BJ (cell line): ENCODE data around the gene NELL1. TPM values are rescaled to one million over a fixed set of nuclear protein-coding genes. Genes with fewer than 3 reads are reported as not detected.
A peak's percentile ranks its signal among the peaks of the same experiment; 100 is the strongest.

ENCODE experiments used
- CTCF ChIA-PET: fragments of 350-600 bp; formaldehyde crosslinking; extraction: SDS; loops from one replicate; lab custom pipeline; 2021; ENCODE audit warnings: antibody characterized with exemption, inconsistent platforms; lab: Yijun Ruan, JAX
- POLR2A ChIA-PET: fragments of 300-600 bp; sonication (Branson Sonifier 250); formaldehyde crosslinking; extraction: SDS; loops from one replicate; lab custom pipeline; 2021; ENCODE audit warnings: antibody characterized with exemption; lab: Charles Lee
- DNase-seq: peaks from one replicate; pipeline ENCODE4 v3.0.0-alpha.2; 2011; ENCODE audit warnings: low read depth
- H3K27me3 ChIP-seq: 2 replicates; pipeline ENCODE4 v1.6.0; 2011; ENCODE audit warnings: low read length; ENCODE audit not compliant: control insufficient read depth, insufficient read depth
- H3K36me3 ChIP-seq: 2 replicates; pipeline ENCODE4 v1.5.1; 2011; ENCODE audit warnings: low read length; ENCODE audit not compliant: control insufficient read depth, insufficient read depth
- H3K4me3 ChIP-seq: 2 replicates; pipeline ENCODE4 v1.5.1; 2011; ENCODE audit warnings: low read depth, mild to moderate bottlenecking, control low read depth, low read length
- polyA plus RNA-seq: library from polyadenylated mRNA; depleted of rRNA; stranded (reverse); fragments of >200 nt; gene quantifications from 2 replicates; pipeline ENCODE4 v1.2.3, GENCODE V29; 2011
- TF ChIP-seq, protein P1 (sequence below): IDR thresholded peaks from 2 replicates; pipeline ENCODE4 v1.5.1; 2011; ENCODE audit warnings: low read depth, mild to moderate bottlenecking, control low read depth, inconsistent platforms, low read length, moderate library complexity; ENCODE audit not compliant: insufficient read depth

Gene NELL1
- polyA plus RNA-seq, 1 experiment, result not detected

- Histone ChIP-seq H3K4me3 (no peak overlapping the region), H3K27me3 (no peaks in the 10 kb centered on the region), H3K36me3 (no peaks in the 10 kb centered on the region)
- peak; percentile 0 for DNase-seq
- TF ChIP-seq, protein P1, sequence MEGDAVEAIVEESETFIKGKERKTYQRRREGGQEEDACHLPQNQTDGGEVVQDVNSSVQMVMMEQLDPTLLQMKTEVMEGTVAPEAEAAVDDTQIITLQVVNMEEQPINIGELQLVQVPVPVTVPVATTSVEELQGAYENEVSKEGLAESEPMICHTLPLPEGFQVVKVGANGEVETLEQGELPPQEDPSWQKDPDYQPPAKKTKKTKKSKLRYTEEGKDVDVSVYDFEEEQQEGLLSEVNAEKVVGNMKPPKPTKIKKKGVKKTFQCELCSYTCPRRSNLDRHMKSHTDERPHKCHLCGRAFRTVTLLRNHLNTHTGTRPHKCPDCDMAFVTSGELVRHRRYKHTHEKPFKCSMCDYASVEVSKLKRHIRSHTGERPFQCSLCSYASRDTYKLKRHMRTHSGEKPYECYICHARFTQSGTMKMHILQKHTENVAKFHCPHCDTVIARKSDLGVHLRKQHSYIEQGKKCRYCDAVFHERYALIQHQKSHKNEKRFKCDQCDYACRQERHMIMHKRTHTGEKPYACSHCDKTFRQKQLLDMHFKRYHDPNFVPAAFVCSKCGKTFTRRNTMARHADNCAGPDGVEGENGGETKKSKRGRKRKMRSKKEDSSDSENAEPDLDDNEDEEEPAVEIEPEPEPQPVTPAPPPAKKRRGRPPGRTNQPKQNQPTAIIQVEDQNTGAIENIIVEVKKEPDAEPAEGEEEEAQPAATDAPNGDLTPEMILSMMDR, result peak; percentile 87
- CTCF ChIA-PET, result interaction anchor here (0.6 to 2.3 kb wide), 17 partner anchors 8 to 1659 kb away, joined by 3 to 19 read pairs (median 4); no protein-coding TSS in a partner anchor
- POLR2A ChIA-PET, result no interaction called here
These were observed 21.3 kb upstream of the NELL1 start for GRCh38 chr11:20647976-20648565.

GRCh38 chr11:20652150-20652806 is 17.1 kb upstream of the NELL1 start:
- Histone ChIP-seq H3K4me3 (no peak overlapping the region), H3K36me3 (no peaks in the 10 kb centered on the region), H3K27me3 (peaks cover 1% of the 10 kb centered on the region; the same call in 1 of the 2 replicates)
- TF ChIP-seq, protein P1, result no peak
- ChIA-PET POLR2A (no interaction called here), CTCF (interaction anchor here (0.6 to 1.2 kb wide), 2 partner anchors 21 to 1650 kb away, joined by 3 to 6 read pairs; no protein-coding TSS in a partner anchor)
- no peak for DNase-seq

DNA sequence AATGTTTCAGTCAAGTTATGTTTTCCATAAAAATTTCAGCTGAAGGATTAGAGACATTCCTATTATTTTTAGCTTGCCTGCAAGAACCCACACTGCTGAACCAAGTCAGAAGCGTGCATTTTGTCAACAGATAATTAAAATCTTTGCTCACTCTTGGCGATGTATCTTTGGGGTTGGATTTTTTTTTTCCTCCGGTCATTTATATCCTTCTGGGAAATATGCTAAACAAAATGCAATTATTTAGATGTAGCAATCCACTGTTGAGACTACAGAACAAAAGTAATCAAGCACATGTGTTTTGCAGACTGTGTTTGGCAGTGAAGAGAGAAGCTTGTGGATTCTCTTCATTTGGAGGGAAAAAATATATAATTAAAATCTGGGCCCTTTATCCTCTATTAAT is 15.3 kb upstream of the NELL1 start:
- no peak overlapping the region for H3K4me3 ChIP-seq
- no peaks in the 10 kb centered on the region for H3K36me3 ChIP-seq
- POLR2A ChIA-PET, result no interaction called here
- CTCF ChIA-PET, result no interaction called here
- TF ChIP-seq, protein P1, result no peak
- H3K27me3 ChIP-seq, result peaks cover 1% of the 10 kb centered on the region; the same call in 1 of the 2 replicates
- DNase-seq, result no peak

GRCh38 chr11:20656901-20657300 is 12.5 kb upstream of the NELL1 start:
- TF ChIP-seq, protein P1, result no peak
- no peak for DNase-seq
- H3K36me3 ChIP-seq, result no peaks in the 10 kb centered on the region
- ChIA-PET CTCF (interaction anchor here (3.5 kb wide), 1 partner anchor 9 kb away, joined by 19 read pairs; no protein-coding TSS in a partner anchor), POLR2A (no interaction called here)
- H3K4me3 ChIP-seq, result no peak overlapping the region
- peaks cover 1% of the 10 kb centered on the region; the same call in 1 of the 2 replicates for H3K27me3 ChIP-seq

- TF ChIP-seq, protein P1, result no peak
- H3K36me3 ChIP-seq, result no peaks in the 10 kb centered on the region
- no peak for DNase-seq
- peaks cover 1% of the 10 kb centered on the region; the same call in 1 of the 2 replicates for H3K27me3 ChIP-seq
- POLR2A ChIA-PET, result no interaction called here
- CTCF ChIA-PET, result interaction anchor here (3.5 kb wide), 1 partner anchor 11 kb away, joined by 19 read pairs; no protein-coding TSS in a partner anchor
- H3K4me3 ChIP-seq, result no peak overlapping the region
These were observed 11.3 kb upstream of the NELL1 start for GRCh38 chr11:20658135-20658534.
